HG03103 (cell line): Measurements from ENCODE around the gene RHBDF1.

ENCODE experiments used
- ATAC-seq: cut with Tn5 transposase; IDR thresholded peaks from one replicate; pipeline ENCODE4 v1.9.1; 2021; ENCODE audit warnings: low read depth; ENCODE audit not compliant: unreplicated experiment

RHBDF1 gene

GRCh38 chr16:75580-76501 lies 3.4 kb upstream of the RHBDF1 start:
- ATAC-seq, result no peak

- no peak for ATAC-seq
Measured at GRCh38 chr16:74747-75334, 2.4 kb upstream of the RHBDF1 start.

- no peak for ATAC-seq
Measured at GRCh38 chr16:74051-74746, 1.8 kb upstream of the RHBDF1 start.

- no peak for ATAC-seq
Measured at GRCh38 chr16:71540-72401, 660 bp downstream of the RHBDF1 start.

DNA sequence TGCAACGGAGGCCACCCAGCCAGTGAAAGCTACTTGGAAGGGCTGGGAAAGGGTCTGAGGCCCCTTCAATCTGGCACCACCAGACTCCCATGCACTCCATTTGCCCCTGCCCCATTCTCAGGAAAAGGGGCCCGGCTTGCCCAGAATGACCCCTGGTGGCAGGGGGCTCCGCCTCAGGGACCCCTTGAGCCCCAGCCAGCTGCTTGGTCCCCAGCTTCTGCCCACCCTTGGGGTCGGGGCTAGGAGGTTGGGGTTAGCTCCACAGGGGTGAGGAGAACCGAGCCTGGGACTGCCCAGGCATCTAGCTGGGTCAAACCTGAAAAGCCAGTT lies 1.3 kb downstream of the RHBDF1 start:
- no peak for ATAC-seq

- no peak for ATAC-seq
Measured at GRCh38 chr16:69181-69580, 3.2 kb downstream of the RHBDF1 start.

DNA sequence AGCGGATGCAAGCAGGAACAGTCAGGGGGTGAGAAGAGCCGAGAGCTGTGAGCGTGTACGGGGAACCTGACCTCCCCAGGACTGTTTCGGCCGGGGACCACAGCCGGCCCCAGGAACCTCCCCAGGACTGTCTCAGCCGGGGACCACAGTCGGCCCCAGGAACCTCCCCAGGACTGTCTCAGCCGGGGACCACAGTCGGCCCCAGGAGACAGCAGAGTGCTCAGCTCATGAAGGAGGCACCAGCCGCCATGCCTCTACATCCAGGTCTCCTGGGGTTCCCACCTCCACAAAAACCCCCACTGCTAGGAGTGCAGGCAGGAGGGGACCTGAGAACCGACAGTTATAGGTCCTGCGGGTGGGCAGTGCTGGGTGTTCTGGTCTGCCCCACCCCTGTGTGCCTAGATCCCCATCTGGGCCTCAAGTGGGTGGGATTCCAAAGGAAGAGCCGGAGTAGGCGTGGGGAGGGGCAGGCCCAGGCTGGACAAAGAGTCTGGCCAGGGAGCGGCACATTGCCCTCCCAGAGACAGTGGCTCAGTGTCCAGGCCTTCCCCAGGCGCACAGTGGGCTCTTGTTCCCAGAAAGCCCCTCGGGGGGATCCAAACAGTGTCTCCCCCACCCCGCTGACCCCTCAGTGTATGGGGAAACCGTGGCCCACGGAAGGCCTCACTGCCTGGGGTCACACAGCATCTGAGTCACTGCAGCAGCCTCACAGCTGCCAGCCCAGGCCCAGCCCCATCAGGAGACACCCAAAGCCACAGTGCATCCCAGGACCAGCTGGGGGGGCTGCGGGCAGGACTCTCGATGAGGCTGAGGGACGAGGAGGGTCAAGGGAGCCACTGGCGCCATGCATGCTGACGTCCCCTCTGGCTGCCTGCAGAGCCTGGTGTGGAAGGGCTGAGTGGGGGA lies 4.3 kb downstream of the RHBDF1 start:
- ATAC-seq, result no peak

DNA sequence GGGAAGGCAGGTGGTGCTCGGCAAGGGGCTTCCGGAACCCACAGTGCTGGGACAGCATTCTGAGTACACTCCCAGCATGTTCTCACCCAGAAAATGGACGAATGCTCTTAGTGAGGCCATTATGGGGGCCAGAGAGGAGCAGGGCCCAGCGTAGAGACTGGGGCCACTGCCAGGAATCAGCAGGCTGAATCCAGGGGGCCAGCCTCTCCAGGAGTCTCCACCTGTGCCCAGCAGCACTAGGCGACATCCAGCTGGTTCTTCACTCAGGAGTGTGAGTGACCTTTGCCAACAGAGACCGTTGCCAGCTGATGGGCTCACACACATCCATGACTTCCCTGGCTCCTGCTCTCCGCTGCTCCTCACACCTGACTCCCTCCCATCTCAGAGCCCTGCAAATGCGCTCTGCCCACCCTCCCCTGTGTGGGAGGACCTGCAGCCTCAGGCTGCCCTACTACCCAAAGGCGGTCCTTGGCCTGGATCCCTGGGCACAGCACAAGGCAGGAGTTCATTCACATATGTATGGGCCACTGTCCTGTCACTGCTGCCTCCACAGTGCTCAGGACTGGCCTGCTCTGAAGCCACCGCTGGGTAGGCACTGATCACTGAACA lies 5.1 kb downstream of the RHBDF1 start:
- ATAC-seq, result no peak

GRCh38 chr16:66309-67182 lies 5.9 kb downstream of the RHBDF1 start:
- ATAC-seq, result no peak

GRCh38 chr16:65745-66144 lies 6.7 kb downstream of the RHBDF1 start:
- ATAC-seq, result peak; percentile 46

DNA sequence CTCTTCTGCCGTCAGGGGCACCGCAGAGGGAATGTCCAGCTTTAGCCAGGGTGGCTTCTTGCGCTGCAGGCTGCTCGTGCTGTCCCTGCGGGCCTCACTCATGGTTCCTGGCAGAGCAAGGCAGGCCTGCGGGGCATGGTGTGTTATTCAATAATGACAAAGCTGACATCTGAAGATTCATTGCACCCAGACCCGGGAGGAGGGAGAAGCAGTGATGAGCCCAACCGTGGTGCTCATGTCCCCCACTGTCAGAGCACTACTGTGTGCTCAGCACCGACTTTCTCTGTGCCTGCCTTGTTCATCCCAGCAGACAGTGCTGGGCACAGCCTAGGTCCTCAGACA lies 7.5 kb downstream of the RHBDF1 start:
- no peak for ATAC-seq

GRCh38 chr16:63998-64913 lies 8.2 kb downstream of the RHBDF1 start:
- no peak for ATAC-seq

DNA sequence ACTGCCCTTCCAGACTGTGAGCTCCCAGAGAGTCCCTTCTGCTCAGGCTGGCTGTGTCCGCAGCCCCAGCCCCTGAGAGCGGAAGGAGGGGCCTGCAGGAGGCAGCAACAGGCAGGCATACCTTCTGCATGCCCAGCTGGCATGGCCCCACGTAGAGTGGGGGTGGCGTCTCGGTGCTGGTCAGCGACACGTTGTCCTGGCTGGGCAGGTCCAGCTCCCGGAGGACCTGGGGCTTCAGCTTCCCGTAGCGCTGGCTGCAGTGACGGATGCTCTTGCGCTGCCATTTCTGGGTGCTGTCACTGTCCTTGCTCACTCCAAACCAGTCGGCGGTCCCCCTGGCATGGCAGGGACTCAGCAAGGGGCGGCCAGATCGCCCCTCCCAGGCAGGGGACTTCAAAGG lies 9.0 kb downstream of the RHBDF1 start:
- ATAC-seq, result no peak

DNA sequence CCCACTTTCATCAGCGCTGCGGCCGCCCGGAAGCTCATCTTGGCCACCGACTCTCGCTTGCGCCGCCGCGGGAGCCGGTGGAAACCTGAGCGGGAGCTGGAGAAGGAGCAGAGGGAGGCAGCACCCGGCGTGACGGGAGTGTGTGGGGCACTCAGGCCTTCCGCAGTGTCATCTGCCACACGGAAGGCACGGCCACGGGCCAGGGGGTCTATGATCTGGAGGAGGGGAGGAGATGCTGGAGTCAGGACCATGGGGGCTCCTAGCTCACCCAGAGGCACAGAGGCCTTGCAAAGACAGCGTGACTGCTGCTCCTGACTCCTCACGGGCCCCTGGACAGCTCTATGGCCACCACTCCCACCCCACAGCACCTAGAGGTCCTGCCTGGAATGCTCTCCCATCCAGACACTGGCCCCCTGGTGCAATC lies 9.5 kb downstream of the RHBDF1 start:
- ATAC-seq, result no peak

DNA sequence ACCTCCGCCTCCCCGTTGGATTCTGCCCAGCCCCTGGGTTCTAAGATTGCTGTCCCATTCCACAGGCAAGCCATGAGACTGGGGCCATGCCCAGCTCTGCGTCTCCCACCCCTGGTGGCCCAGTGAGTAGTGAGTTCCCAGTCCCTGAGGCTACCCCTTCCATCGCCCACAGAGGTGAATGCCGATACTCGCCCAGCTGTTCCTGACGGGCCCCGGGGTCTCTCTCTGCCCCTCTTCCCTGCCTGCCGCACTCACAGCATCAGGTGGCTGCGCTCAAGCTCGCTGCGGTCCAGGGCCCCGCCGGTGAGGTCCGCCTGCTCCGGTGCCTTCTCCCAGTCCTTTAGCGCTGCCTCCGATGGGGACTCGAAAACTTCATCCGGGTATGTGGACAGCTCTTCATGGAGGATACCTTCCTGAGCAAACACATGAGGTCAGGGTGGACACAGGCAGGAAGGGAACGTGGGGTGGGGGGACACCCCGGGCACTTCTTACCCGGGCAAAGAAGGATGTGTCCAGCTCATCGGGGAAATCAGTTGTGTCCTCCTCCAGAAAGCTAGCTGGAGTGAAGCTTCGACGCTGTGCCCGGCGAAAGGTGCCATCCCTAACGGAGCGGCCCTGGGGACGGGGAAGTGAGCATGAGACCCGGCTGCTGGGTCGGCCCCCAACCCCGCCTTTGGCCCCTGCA lies 10.0 kb downstream of the RHBDF1 start:
- ATAC-seq, result no peak

- ATAC-seq, result no peak
Measured at GRCh38 chr16:61879-62281, 10.6 kb downstream of the RHBDF1 start.
